Endothelial cell of umbilical vein (primary cell): ENCODE data around the gene EMP3. TPM values are rescaled to one million over a fixed set of nuclear protein-coding genes. Genes with fewer than 3 reads are reported as not detected.

Experiments
- BruUV-seq: library from RNA; stranded (reverse); fragments of 400-500 nt; replicated peaks from 2 replicates; lab custom pipeline; 2021; lab: Mats Ljungman, UMichigan
- CTCF ChIA-PET: fragments of 300-600, 350-600 bp; sonication (Branson Sonifier 250); formaldehyde crosslinking; loops from one replicate; lab custom pipeline; 2021; ENCODE audit warnings: antibody characterized with exemption, inconsistent platforms; lab: Charles Lee
- POLR2A ChIA-PET: fragments of 300-600, 350-600 bp; sonication (Branson Sonifier 250); formaldehyde crosslinking; loops from one replicate; lab custom pipeline; 2021; ENCODE audit warnings: antibody characterized with exemption, inconsistent platforms; lab: Charles Lee
- DNase-seq: peaks from one replicate; pipeline ENCODE4 v3.0.0-alpha.2; 2011; ENCODE audit warnings: low read depth, low spot score
- FAIRE-seq: peaks from 2 replicates; lab custom pipeline; 2011; peaks lifted over from hg19 to GRCh38; lab: Jason Lieb, UNC
- H2AFZ ChIP-seq: 2 replicates; pipeline ENCODE4 v1.6.0; 2012; ENCODE audit warnings: low read depth, low read length, control low read depth, inconsistent platforms
- H3K27ac ChIP-seq: 2 replicates; pipeline ENCODE4 v1.5.1; 2011; ENCODE audit warnings: low read depth, mild to moderate bottlenecking, control low read depth, low read length, moderate library complexity; ENCODE audit not compliant: insufficient read depth
- H3K27me3 ChIP-seq, 2 experiments: 2 replicates each; pipeline versions ENCODE4 v1.6.0 to v1.6.1; 2011; ENCODE audit warnings: low read length in 2 of 2, mixed read lengths in 1 of 2; ENCODE audit not compliant: control insufficient read depth in 2 of 2, insufficient read depth in 2 of 2
- H3K36me3 ChIP-seq, 2 experiments: 2 replicates in 1 of 2; 3 replicates in 1 of 2; pipeline ENCODE4 v1.5.1; 2011; ENCODE audit warnings: low read length in 2 of 2, mild to moderate bottlenecking in 1 of 2, moderate library complexity in 1 of 2; ENCODE audit not compliant: control insufficient read depth in 2 of 2, insufficient read depth in 2 of 2; ENCODE audit errors: extremely low read depth in 1 of 2
- H3K4me1 ChIP-seq: 3 replicates; pipeline ENCODE4 v1.5.1; 2011; ENCODE audit warnings: mild to moderate bottlenecking, low read length; ENCODE audit not compliant: control insufficient read depth, insufficient read depth; ENCODE audit errors: extremely low read depth
- H3K4me2 ChIP-seq: 2 replicates; pipeline ENCODE4 v1.6.1; 2011; ENCODE audit warnings: low read length, control low read depth, mixed read lengths; ENCODE audit not compliant: insufficient read depth
- H3K4me3 ChIP-seq, 3 experiments: fragments of 200-600 bp in 1 of 3; sonication (generic), shearing (Covaris generic) in 1 of 3; replicated peaks in 1 of 3; 2 replicates each; pipeline ENCODE4 v1.5.1; 2011 to 2016; ENCODE audit warnings: control low read depth in 3 of 3, low read length in 3 of 3, mild to moderate bottlenecking in 2 of 3, inconsistent platforms in 1 of 3, low read depth in 1 of 3, moderate library complexity in 1 of 3; ENCODE audit not compliant: insufficient read depth in 1 of 3
- H3K79me2 ChIP-seq: 2 replicates; pipeline ENCODE4 v1.6.0; 2012; ENCODE audit warnings: low read length, inconsistent platforms; ENCODE audit not compliant: control insufficient read depth, insufficient read depth
- H3K9ac ChIP-seq: replicated peaks from 2 replicates; pipeline ENCODE3; 2011; ENCODE audit warnings: low read length, control low read depth; ENCODE audit not compliant: insufficient read depth; ENCODE audit errors: extremely low read depth
- H3K9me1 ChIP-seq: replicated peaks from 3 replicates; pipeline ENCODE4 v1.6.0; 2011; ENCODE audit warnings: mild to moderate bottlenecking, low read length; ENCODE audit not compliant: control insufficient read depth, insufficient read depth; ENCODE audit errors: extremely low read depth
- H3K9me3 ChIP-seq: replicated peaks from 2 replicates; pipeline ENCODE4 v1.5.1; 2012; ENCODE audit warnings: low read length, inconsistent platforms; ENCODE audit not compliant: control insufficient read depth, insufficient read depth
- H4K20me1 ChIP-seq: replicated peaks from 2 replicates; pipeline ENCODE3; 2011; ENCODE audit warnings: mild to moderate bottlenecking, low read length; ENCODE audit not compliant: control insufficient read depth, insufficient read depth; ENCODE audit errors: extremely low read depth
- GATA2 ChIP-seq: IDR thresholded peaks from 2 replicates; pipeline ENCODE4 v1.7.0; 2011; ENCODE audit warnings: low read depth, mild to moderate bottlenecking, moderate library complexity, mixed read lengths, low read length; ENCODE audit not compliant: insufficient read length, insufficient read depth
- dilution Hi-C: fragments of 300-500 bp; cut with MboI; formaldehyde crosslinking; loops from one replicate; pipeline ENCODE4 v1.15.0; 2019; ENCODE audit warnings: low sequenced_read_pairs; ENCODE audit not compliant: extremely low pct_ligation_motif_present
- intact Hi-C: fragments of 100-400 bp; cut with micrococcal nuclease; formaldehyde crosslinking; loops from one replicate; pipeline ENCODE4 v1.10.0; 2022
- polyA plus RNA-seq, 4 experiments: library from polyadenylated mRNA; depleted of rRNA in 3 of 4; stranded (reverse) in 3 of 4; unstranded in 1 of 4; fragments of >200 nt; gene quantifications; 2 replicates each; pipeline versions ENCODE4 v1.2.1 to v1.2.3, GENCODE V29; 2011 to 2012; ENCODE audit warnings: missing spikeins in 1 of 4
- total RNA-seq: library from RNA; stranded (reverse); gene quantifications from 2 replicates; pipeline ENCODE4 v1.2.3, GENCODE V29; 2021
- TF ChIP-seq, protein P1 (sequence below), 2 donors: IDR thresholded peaks; 1 replicate in 1 of 2; 2 replicates in 1 of 2; pipeline ENCODE4 v1.5.1; 2011; ENCODE audit warnings: low read length in 2 of 2, mild to moderate bottlenecking in 2 of 2, moderate library complexity in 2 of 2, control low read depth in 1 of 2, inconsistent platforms in 1 of 2, low read depth in 1 of 2; ENCODE audit not compliant: insufficient read depth in 1 of 2; ENCODE audit errors: extremely low read depth in 1 of 2

The EMP3 gene
- total and polyA plus RNA-seq, 2 donors (not counting 3 experiments of a cell fraction or from before 2014, with no cell fraction given) = 127 to 406 TPM

DNA sequence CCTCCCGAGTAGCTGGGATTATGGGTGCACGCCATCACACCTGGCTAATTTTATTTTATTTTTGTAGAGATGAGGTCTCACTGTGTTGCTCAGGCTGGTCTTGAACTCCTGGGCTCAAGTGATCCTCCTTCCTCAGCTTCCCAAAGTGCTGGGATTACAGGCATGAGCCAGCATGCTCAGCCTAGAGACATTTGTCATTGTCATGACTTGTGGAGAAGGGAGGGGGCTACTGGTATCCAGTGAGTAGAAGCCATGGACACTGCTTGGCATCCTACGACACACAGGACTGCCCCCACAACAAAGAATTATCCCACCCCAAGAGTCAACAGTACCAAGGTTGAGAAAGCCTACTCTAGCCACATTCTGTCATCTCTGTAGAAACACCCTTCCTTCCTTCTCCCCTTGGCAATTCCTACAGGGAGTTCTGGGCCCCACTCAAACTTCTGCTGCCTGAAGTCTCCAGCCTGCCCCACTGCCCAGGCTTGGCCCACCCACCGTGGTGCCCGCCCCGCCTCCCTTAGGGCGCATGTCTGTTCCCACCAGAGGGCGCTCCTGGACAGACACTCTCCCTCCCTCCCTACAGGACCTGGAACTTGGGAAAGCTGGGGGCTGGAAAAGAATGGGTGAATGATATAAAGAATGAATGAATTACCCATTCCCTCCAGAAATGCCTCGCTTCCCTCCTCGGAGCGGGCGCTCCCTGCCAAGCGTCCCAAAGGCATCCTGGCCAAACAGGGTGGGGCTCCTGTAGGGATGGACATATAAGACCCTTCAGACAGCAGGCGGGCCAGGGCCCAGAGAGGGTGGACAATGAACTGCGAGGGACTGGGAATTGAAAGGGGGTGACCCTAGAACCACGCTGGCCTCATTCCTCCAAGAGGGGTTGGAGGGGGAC lies 5.5 kb upstream of the EMP3 start:
- FAIRE-seq = peak; percentile 90
- H3K27me3 ChIP-seq = no peaks in the 10 kb centered on the region
- no peaks in the 10 kb centered on the region for H3K36me3 ChIP-seq
- no TSS peak for BruUV-seq
- peaks cover 19% of the 10 kb centered on the region for H3K4me1 ChIP-seq
- intact Hi-C loops = loop anchor here (1.0 to 2.0 kb wide), 6 partner anchors 13 to 264 kb away; partner anchors contain the start of genes CYTH2, GRWD1, KDELR1 and SYNGR4
- no peak overlapping the region for H3K27ac ChIP-seq
- DNase-seq = peak; percentile 77
- no peaks in the 10 kb centered on the region for H3K9me3 ChIP-seq
- H4K20me1 ChIP-seq = no peaks in the 10 kb centered on the region
- ChIA-PET POLR2A (interaction anchor here (0.6 kb wide), 2 partner anchors 9 to 13 kb away, joined by 3 read pairs; no protein-coding TSS in a partner anchor), CTCF (interaction anchor here (0.6 to 12.8 kb wide), 17 partner anchors 9 to 264 kb away, joined by 3 to 486 read pairs (median 5); partner anchors contain the start of genes GRWD1, KDELR1, SYNGR4 and TMEM143)
- no peak overlapping the region for H3K4me3 ChIP-seq
- H3K79me2 ChIP-seq = no peaks in the 10 kb centered on the region
- dilution Hi-C loops = no loop called here
- TF ChIP-seq, protein P1, sequence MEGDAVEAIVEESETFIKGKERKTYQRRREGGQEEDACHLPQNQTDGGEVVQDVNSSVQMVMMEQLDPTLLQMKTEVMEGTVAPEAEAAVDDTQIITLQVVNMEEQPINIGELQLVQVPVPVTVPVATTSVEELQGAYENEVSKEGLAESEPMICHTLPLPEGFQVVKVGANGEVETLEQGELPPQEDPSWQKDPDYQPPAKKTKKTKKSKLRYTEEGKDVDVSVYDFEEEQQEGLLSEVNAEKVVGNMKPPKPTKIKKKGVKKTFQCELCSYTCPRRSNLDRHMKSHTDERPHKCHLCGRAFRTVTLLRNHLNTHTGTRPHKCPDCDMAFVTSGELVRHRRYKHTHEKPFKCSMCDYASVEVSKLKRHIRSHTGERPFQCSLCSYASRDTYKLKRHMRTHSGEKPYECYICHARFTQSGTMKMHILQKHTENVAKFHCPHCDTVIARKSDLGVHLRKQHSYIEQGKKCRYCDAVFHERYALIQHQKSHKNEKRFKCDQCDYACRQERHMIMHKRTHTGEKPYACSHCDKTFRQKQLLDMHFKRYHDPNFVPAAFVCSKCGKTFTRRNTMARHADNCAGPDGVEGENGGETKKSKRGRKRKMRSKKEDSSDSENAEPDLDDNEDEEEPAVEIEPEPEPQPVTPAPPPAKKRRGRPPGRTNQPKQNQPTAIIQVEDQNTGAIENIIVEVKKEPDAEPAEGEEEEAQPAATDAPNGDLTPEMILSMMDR (IDR thresholded peaks at IDR 0.05; ENCODE audit: extremely low read depth in 1 of 2, insufficient read depth in 1 of 2, low read depth in 1 of 2, low read length in 2 of 2) = peak; percentile 74 to 91
- TF ChIP-seq GATA2 = no peak
- no peak overlapping the region for H3K4me2 ChIP-seq
- no peak overlapping the region for H2AFZ ChIP-seq
- no peaks in the 10 kb centered on the region for H3K9me1 ChIP-seq
- no peak overlapping the region for H3K9ac ChIP-seq
